HuH-7.5 (cell line): ENCODE results near the gene ABHD5.
A peak's percentile ranks its signal among the peaks of the same experiment; 100 is the strongest.

Experiments used
- DNase-seq: peaks from one replicate; pipeline ENCODE4 v3.0.0; 2011; ENCODE audit warnings: low spot score

Gene ABHD5

GRCh38 chr3:43757666-43758321, 67.1 kb downstream of the ABHD5 start:
- no peak for DNase-seq

- no peak for DNase-seq
Observed at GRCh38 chr3:43758592-43759225, 68.0 kb downstream of the ABHD5 start.

- no peak for DNase-seq
Observed at GRCh38 chr3:43759297-43759782, 68.6 kb downstream of the ABHD5 start.

GRCh38 chr3:43759938-43760337, 69.2 kb downstream of the ABHD5 start:
- DNase-seq, result no peak

- DNase-seq, result no peak
Observed at GRCh38 chr3:43760938-43761337, 70.2 kb downstream of the ABHD5 start.

GRCh38 chr3:43762451-43762850, 71.7 kb downstream of the ABHD5 start:
- no peak for DNase-seq

GRCh38 chr3:43764056-43764455, 73.3 kb downstream of the ABHD5 start:
- DNase-seq, result no peak

- DNase-seq, result no peak
Observed at GRCh38 chr3:43764471-43764870, 73.7 kb downstream of the ABHD5 start.

- DNase-seq, result no peak
Observed at GRCh38 chr3:43765521-43765971, 74.8 kb downstream of the ABHD5 start.

- DNase-seq, result no peak
Observed at GRCh38 chr3:43766672-43767465, 76.1 kb downstream of the ABHD5 start.

GRCh38 chr3:43768381-43768973, 77.7 kb downstream of the ABHD5 start:
- no peak for DNase-seq

- DNase-seq, result peak; percentile 76
Observed at GRCh38 chr3:43769097-43769884, 78.6 kb downstream of the ABHD5 start.

GRCh38 chr3:43769885-43770425, 79.2 kb downstream of the ABHD5 start:
- DNase-seq, result no peak

GRCh38 chr3:43770426-43771103, 79.8 kb downstream of the ABHD5 start:
- no peak for DNase-seq

- DNase-seq, result no peak
Observed at GRCh38 chr3:43771610-43772009, 80.9 kb downstream of the ABHD5 start.

GRCh38 chr3:43773273-43774094, 82.7 kb downstream of the ABHD5 start:
- no peak for DNase-seq

- no peak for DNase-seq
Observed at GRCh38 chr3:43774799-43775198, 84.1 kb downstream of the ABHD5 start.

- no peak for DNase-seq
Observed at GRCh38 chr3:43776101-43776500, 85.4 kb downstream of the ABHD5 start.

GRCh38 chr3:43779850-43780249, 89.1 kb downstream of the ABHD5 start:
- no peak for DNase-seq

GRCh38 chr3:43782541-43782940, 91.8 kb downstream of the ABHD5 start:
- DNase-seq, result no peak
